PC-3 (cell line): ENCODE results near the gene PTPRH.

ENCODE experiments used
- CTCF ChIP-seq: fragments of 300-600 bp; sonication (generic); conservative IDR thresholded peaks from 2 replicates; pipeline ENCODE4 v1.5.1; 2017; ENCODE audit warnings: antibody characterized with exemption, low read depth, mild to moderate bottlenecking, low read length
- EZH2 ChIP-seq: fragments of 300-600 bp; sonication (generic); IDR thresholded peaks from one replicate; pipeline ENCODE4 v1.6.1; 2017; ENCODE audit warnings: antibody characterized with exemption, mild to moderate bottlenecking, low read length; ENCODE audit not compliant: unreplicated experiment
- EZH2phosphoT487 ChIP-seq: fragments of 300-600 bp; sonication (generic); IDR thresholded peaks from 2 replicates; pipeline ENCODE4 v1.6.1; 2018; ENCODE audit warnings: mild to moderate bottlenecking, antibody characterized with exemption, low read length, borderline replicate concordance

DNA sequence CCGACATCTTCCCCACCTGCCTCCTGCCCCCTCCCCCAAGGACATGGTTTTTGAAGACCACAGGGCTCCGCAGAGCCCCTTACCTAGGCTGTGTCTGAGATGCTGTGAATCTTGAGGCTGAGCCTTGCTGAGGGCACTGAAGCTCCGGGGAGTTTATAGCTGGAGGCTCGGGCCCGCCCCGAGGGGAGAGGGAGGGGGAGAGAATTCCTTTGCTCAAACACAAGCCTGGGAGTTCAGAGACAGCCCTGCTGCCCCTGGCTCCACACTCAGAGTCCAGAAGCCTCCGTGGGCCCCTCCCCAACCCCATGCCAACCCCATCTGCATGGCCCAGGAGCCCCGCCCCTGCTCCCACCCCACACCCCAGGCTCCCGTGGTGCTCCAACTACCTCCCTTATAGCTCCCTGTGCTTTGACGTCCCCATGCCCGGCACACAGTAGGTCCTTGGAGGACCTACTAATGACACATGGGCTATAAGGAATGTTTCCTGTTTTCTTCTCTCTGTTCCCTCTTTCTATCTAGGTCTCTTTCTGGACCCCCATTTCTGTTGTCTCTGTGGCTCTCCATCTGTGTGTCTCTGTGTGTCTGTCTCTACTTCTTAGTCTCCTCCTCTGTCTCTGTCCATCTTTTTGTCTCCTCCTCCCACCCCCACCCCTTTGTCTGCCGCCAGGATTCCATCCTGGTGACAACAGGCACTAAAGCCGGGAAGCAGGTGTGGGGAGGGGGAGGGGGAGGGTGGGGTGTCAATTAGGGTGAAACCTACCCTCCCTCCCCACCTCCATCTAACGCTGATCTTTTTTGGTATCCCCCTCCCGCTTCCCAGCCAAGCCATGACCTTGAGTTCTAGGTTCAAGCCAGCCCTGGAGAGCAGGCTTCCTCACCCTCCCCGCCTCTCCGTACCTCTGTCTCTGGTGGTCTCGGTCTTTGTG lies 60.0 kb downstream of the PTPRH start, which contains the start of gene TNNT1:
- TF ChIP-seq CTCF: no peak
- TF ChIP-seq EZH2: no peak
- no peak for TF ChIP-seq EZH2phosphoT487
